HepG2 (cell line): ENCODE data around the gene PLA2G7. TPM values are rescaled to one million over a fixed set of nuclear protein-coding genes. Genes with fewer than 3 reads are reported as not detected.

Experiments used
- ATAC-seq: fragments of 200-7000 bp; cut with Tn5 transposase; 3 replicates; pipeline ENCODE4 v1.9.1; 2020; ENCODE audit warnings: mild to moderate bottlenecking, moderate library complexity
- BruUV-seq: library from RNA; stranded (reverse); fragments of 400-500 nt; replicated peaks from 2 replicates; lab custom pipeline; 2021; lab: Mats Ljungman, UMichigan
- CTCF ChIA-PET: fragments of 300-600 bp; formaldehyde crosslinking; extraction: SDS; loops from one replicate; lab custom pipeline; 2021; ENCODE audit warnings: low total read pairs, inconsistent platforms, low intra/inter-chr PET ratio; lab: Yijun Ruan, JAX
- POLR2A ChIA-PET: fragments of 350-600 bp; sonication (Branson Sonifier 250); formaldehyde crosslinking; loops from one replicate; lab custom pipeline; 2020; ENCODE audit warnings: antibody characterized with exemption, inconsistent platforms; lab: Yijun Ruan, JAX
- DNase-seq: peaks from one replicate; pipeline ENCODE4 v3.0.0-alpha.2; 2015; ENCODE audit warnings: low spot score
- FAIRE-seq: peaks from 3 replicates; lab custom pipeline; 2011; peaks lifted over from hg19 to GRCh38; lab: Jason Lieb, UNC
- H2AFZ ChIP-seq: one replicate; pipeline ENCODE4 v1.6.1; 2011; ENCODE audit warnings: low read length, inconsistent platforms
- H3K27ac ChIP-seq: fragments of 300-600 bp; 3 replicates; pipeline ENCODE4 v1.8.0; 2011; ENCODE audit warnings: mixed run types, mild to moderate bottlenecking, mixed read lengths, low read length, inconsistent platforms; ENCODE audit not compliant: insufficient read depth; ENCODE audit errors: extremely low read length
- H3K27me3 ChIP-seq, 2 experiments: fragments of 200-600 bp in 1 of 2; 2 replicates in 1 of 2; 3 replicates in 1 of 2; pipeline versions ENCODE4 v1.6.0 to v1.8.0; 2011; ENCODE audit warnings: low read length in 2 of 2, mild to moderate bottlenecking in 2 of 2, moderate library complexity in 2 of 2, inconsistent platforms in 1 of 2; ENCODE audit not compliant: insufficient read depth in 2 of 2, control insufficient read depth in 1 of 2
- H3K36me3 ChIP-seq, 2 experiments: fragments of 200-600 bp in 1 of 2; replicated peaks in 1 of 2; 2 replicates in 1 of 2; 3 replicates in 1 of 2; pipeline versions ENCODE4 v1.5.1 to v1.8.0; 2011; ENCODE audit warnings: low read length in 2 of 2, inconsistent platforms in 1 of 2; ENCODE audit not compliant: insufficient read depth in 2 of 2, control insufficient read depth in 1 of 2
- H3K4me1 ChIP-seq: 2 replicates; pipeline ENCODE4 v1.5.1; 2012; ENCODE audit warnings: low read length, inconsistent platforms; ENCODE audit not compliant: insufficient read depth
- H3K4me2 ChIP-seq: 2 replicates; pipeline ENCODE4 v1.6.0; 2011; ENCODE audit warnings: low read depth, low read length, inconsistent platforms
- H3K4me3 ChIP-seq, 3 experiments: fragments of 200-600 bp in 1 of 3; sonication (generic), shearing (Covaris generic) in 1 of 3; replicated peaks in 1 of 3; 2 replicates each; pipeline ENCODE4 v1.5.1; 2011 to 2016; ENCODE audit warnings: low read length in 3 of 3, inconsistent platforms in 2 of 3, low read depth in 2 of 3, mild to moderate bottlenecking in 2 of 3, control low read depth in 1 of 3, mixed read lengths in 1 of 3; ENCODE audit not compliant: insufficient read depth in 1 of 3
- H3K79me2 ChIP-seq: one replicate; pipeline ENCODE4 v1.6.1; 2011; ENCODE audit warnings: low read length, inconsistent platforms; ENCODE audit not compliant: insufficient read depth
- H3K9ac ChIP-seq: 2 replicates; pipeline ENCODE4 v1.6.0; 2011; ENCODE audit warnings: mild to moderate bottlenecking, low read depth, low read length, inconsistent platforms; ENCODE audit not compliant: insufficient read depth
- H3K9me3 ChIP-seq: 2 replicates; pipeline ENCODE4 v1.5.1; 2012; ENCODE audit warnings: mild to moderate bottlenecking, low read length
- H4K20me1 ChIP-seq: 2 replicates; pipeline ENCODE4 v1.6.0; 2011; ENCODE audit warnings: inconsistent platforms, mild to moderate bottlenecking, low read length, moderate library complexity; ENCODE audit not compliant: insufficient read depth
- CEBPB ChIP-seq: IDR thresholded peaks from 2 replicates; pipeline ENCODE4 v1.6.1; 2011; ENCODE audit warnings: low read depth, low read length, improper control_type of control experiment, borderline replicate concordance
- FOXK1 ChIP-seq: sonication (generic); formaldehyde crosslinking; IDR thresholded peaks from 2 replicates; pipeline ENCODE4 v1.4.0; 2020; ENCODE audit warnings: low read depth, missing genetic modification reagents, borderline replicate concordance
- HNRNPK ChIP-seq: fragments of 200-400 bp; formaldehyde crosslinking; IDR thresholded peaks from 2 replicates; pipeline ENCODE4 v1.6.1; 2018; ENCODE audit warnings: low read length, low read depth, moderate library complexity, mild to moderate bottlenecking; ENCODE audit not compliant: poor library complexity, severe bottlenecking
- HOXA7 ChIP-seq: sonication (generic); formaldehyde crosslinking; IDR thresholded peaks from 2 replicates; pipeline ENCODE4 v1.8.1; 2022; ENCODE audit warnings: mild to moderate bottlenecking, missing genetic modification reagents, moderate library complexity
- MAFF ChIP-seq: IDR thresholded peaks from 2 replicates; pipeline ENCODE4 v1.6.1; 2011; ENCODE audit warnings: low read depth, low read length, improper control_type of control experiment
- MED1 ChIP-seq: sonication (generic); formaldehyde crosslinking; IDR thresholded peaks from 2 replicates; pipeline ENCODE4 v1.4.0; 2020; ENCODE audit warnings: missing genetic modification reagents
- RFX1 ChIP-seq: fragments of 450-650 bp; IDR thresholded peaks from 2 replicates; pipeline ENCODE4 v1.6.1; 2017
- RFXAP ChIP-seq: sonication (generic); formaldehyde crosslinking; IDR thresholded peaks from 2 replicates; pipeline ENCODE4 v1.4.0; 2020; ENCODE audit warnings: missing genetic modification reagents, borderline replicate concordance
- RXRB ChIP-seq: IDR thresholded peaks from 2 replicates; pipeline ENCODE4 v1.6.1; 2016; ENCODE audit warnings: borderline replicate concordance, missing genetic modification reagents, missing compliant biosample characterization
- ZNF230 ChIP-seq: sonication (generic); formaldehyde crosslinking; IDR thresholded peaks from 2 replicates; pipeline ENCODE4 v1.4.0; 2020; ENCODE audit warnings: mild to moderate bottlenecking, missing genetic modification reagents
- ZNF432 ChIP-seq: sonication (generic); formaldehyde crosslinking; IDR thresholded peaks from 2 replicates; pipeline ENCODE4 v1.5.0; 2020; ENCODE audit warnings: missing genetic modification reagents, mild to moderate bottlenecking, borderline replicate concordance
- ZNF678 ChIP-seq: sonication (generic); formaldehyde crosslinking; IDR thresholded peaks from 2 replicates; pipeline ENCODE4 v1.4.0; 2020; ENCODE audit warnings: mild to moderate bottlenecking, missing genetic modification reagents
- ZNF781 ChIP-seq: sonication (generic); formaldehyde crosslinking; IDR thresholded peaks from 2 replicates; pipeline ENCODE4 v1.5.1; 2020; ENCODE audit warnings: borderline replicate concordance, mild to moderate bottlenecking, missing genetic modification reagents; ENCODE audit errors: not compliant biosample characterization
- ZNF790 ChIP-seq: sonication (generic); formaldehyde crosslinking; IDR thresholded peaks from 2 replicates; pipeline ENCODE4 v1.8.0; 2022; ENCODE audit warnings: missing genetic modification reagents, mild to moderate bottlenecking, borderline replicate concordance
- WGBS: methylation state at CpG from one replicate; pipeline ENCODE4 v1.1.6; 2017; ENCODE audit warnings: low lambda C conversion rate; 5-methylcytosine and 5-hydroxymethylcytosine counted together
- in situ Hi-C: cut with HindIII; loops from 2 replicates; pipeline ENCODE4 v1.10.0; 2017; ENCODE audit warnings: low pct_unique_long_range_greater_than_20kb; ENCODE audit not compliant: extremely low pct_ligation_motif_present
- intact Hi-C: fragments of 100-400 bp; cut with micrococcal nuclease; formaldehyde crosslinking; loops from one replicate; pipeline ENCODE4 v1.10.0; 2022; ENCODE audit not compliant: unreplicated experiment
- polyA plus RNA-seq, 8 experiments: library from polyadenylated mRNA; depleted of rRNA in 3 of 8; stranded (reverse) in 7 of 8; unstranded in 1 of 8; fragments of >200 nt; fragmentation: Illumina TruSeq in 4 of 8; extraction: Trizol in 4 of 8; gene quantifications; 2 replicates each; pipeline versions ENCODE4 v1.2.1 to v1.2.3, GENCODE V29; 2011 to 2016; ENCODE audit warnings: low read depth in 4 of 8, missing spikeins in 1 of 8, mixed read lengths in 1 of 8; ENCODE audit not compliant: insufficient read depth in 1 of 8
- total RNA-seq, 5 experiments: library from RNA; depleted of rRNA; stranded (reverse); fragments of >200 nt; fragmentation: Illumina TruSeq; extraction: Trizol; gene quantifications; 2 replicates each; pipeline ENCODE4 v1.2.3, GENCODE V29; 2016; ENCODE audit warnings: low read depth in 1 of 5
- TF ChIP-seq, protein P1 (sequence below): fragments of 450-650 bp; IDR thresholded peaks from 2 replicates; pipeline ENCODE4 v1.6.1; 2016
- TF ChIP-seq, protein P2 (sequence below): sonication (generic); formaldehyde crosslinking; IDR thresholded peaks from 2 replicates; pipeline ENCODE4 v1.5.0; 2020; ENCODE audit warnings: missing genetic modification reagents, mild to moderate bottlenecking, borderline replicate concordance
- TF ChIP-seq, protein P3 (sequence below): sonication (generic); formaldehyde crosslinking; IDR thresholded peaks from 2 replicates; pipeline ENCODE4 v1.8.0; 2023; ENCODE audit warnings: mild to moderate bottlenecking, missing genetic modification reagents

PLA2G7 gene
- total and polyA plus RNA-seq, 2 of the 13 experiments (the other 11 are each of a cell fraction or from before 2014, with no cell fraction given) = not detected

- Histone ChIP-seq H4K20me1 (no peaks in the 10 kb centered on the region), H3K4me2 (no peak within 1 kb of the TSS), H3K79me2 (no peaks in the 10 kb centered on the region), H3K9me3 (no peaks in the 10 kb centered on the region), H3K27ac (no peak within 1 kb of the TSS), H3K27me3 (no peaks in the 10 kb centered on the region), H3K4me1 (no peaks in the 10 kb centered on the region), H3K36me3 (no peaks in the 10 kb centered on the region), H2AFZ (no peak within 1 kb of the TSS), H3K4me3 (no peak within 1 kb of the TSS), H3K9ac (no peak within 1 kb of the TSS)
- DNase-seq (no peak), ATAC-seq (no peak), FAIRE-seq (no peak)
- ChIA-PET POLR2A (no interaction called here), CTCF (no interaction called here)
- WGBS = 20% methylated on average over 1 of the region's 1 CpG
- TF ChIP-seq FOXK1 (CRISPR knock-in tag) = no peak
- no peak for TF ChIP-seq MAFF
- no peak for TF ChIP-seq ZNF432 (CRISPR knock-in tag)
- in situ Hi-C loops = no loop called here
- BruUV-seq = no TSS peak
- intact Hi-C loops = no loop called here
Measured at GRCh38 chr6:46746696-46747095, 11.5 kb upstream of the PLA2G7 start, which contains the start of gene ANKRD66. TSS of gene ANKRD66 (plus strand) at chr6:46746933. CDS start at chr6:46751949, 5,016 bp downstream.

- WGBS = 0% methylated on average over 2 of the region's 2 CpGs
- DNase-seq (no peak), ATAC-seq (no peak), FAIRE-seq (no peak)
- in situ Hi-C loops (no loop called here), intact Hi-C loops (no loop called here)
- no TSS peak for BruUV-seq
- ChIA-PET POLR2A (no interaction called here), CTCF (no interaction called here)
- H3K9me3 ChIP-seq = no peaks in the 10 kb centered on the region
- H2AFZ ChIP-seq = no peak overlapping the region
- no peaks in the 10 kb centered on the region for H3K27me3 ChIP-seq
- H3K79me2 ChIP-seq = no peaks in the 10 kb centered on the region
- H3K36me3 ChIP-seq = no peaks in the 10 kb centered on the region
- H3K4me2 ChIP-seq = no peak overlapping the region
- no peak overlapping the region for H3K9ac ChIP-seq
- no peak overlapping the region for H3K27ac ChIP-seq
- H3K4me3 ChIP-seq = no peak overlapping the region
- no peaks in the 10 kb centered on the region for H4K20me1 ChIP-seq
- H3K4me1 ChIP-seq = no peaks in the 10 kb centered on the region
- no peak for TF ChIP-seq CEBPB
- TF ChIP-seq MED1 = no peak
- TF ChIP-seq, protein P1, sequence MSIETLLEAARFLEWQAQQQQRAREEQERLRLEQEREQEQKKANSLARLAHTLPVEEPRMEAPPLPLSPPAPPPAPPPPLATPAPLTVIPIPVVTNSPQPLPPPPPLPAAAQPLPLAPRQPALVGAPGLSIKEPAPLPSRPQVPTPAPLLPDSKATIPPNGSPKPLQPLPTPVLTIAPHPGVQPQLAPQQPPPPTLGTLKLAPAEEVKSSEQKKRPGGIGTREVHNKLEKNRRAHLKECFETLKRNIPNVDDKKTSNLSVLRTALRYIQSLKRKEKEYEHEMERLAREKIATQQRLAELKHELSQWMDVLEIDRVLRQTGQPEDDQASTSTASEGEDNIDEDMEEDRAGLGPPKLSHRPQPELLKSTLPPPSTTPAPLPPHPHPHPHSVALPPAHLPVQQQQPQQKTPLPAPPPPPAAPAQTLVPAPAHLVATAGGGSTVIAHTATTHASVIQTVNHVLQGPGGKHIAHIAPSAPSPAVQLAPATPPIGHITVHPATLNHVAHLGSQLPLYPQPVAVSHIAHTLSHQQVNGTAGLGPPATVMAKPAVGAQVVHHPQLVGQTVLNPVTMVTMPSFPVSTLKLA = no peak
- TF ChIP-seq ZNF230 (CRISPR knock-in tag) = no peak
- TF ChIP-seq, protein P2, sequence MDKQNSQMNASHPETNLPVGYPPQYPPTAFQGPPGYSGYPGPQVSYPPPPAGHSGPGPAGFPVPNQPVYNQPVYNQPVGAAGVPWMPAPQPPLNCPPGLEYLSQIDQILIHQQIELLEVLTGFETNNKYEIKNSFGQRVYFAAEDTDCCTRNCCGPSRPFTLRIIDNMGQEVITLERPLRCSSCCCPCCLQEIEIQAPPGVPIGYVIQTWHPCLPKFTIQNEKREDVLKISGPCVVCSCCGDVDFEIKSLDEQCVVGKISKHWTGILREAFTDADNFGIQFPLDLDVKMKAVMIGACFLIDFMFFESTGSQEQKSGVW (CRISPR knock-in tag) = no peak
- no peak for TF ChIP-seq ZNF678
- no peak for TF ChIP-seq RFXAP (CRISPR knock-in tag)
- TF ChIP-seq HOXA7 = no peak
- TF ChIP-seq ZNF790 (CRISPR knock-in tag) = no peak
- TF ChIP-seq HNRNPK = no peak
- TF ChIP-seq, protein P3, sequence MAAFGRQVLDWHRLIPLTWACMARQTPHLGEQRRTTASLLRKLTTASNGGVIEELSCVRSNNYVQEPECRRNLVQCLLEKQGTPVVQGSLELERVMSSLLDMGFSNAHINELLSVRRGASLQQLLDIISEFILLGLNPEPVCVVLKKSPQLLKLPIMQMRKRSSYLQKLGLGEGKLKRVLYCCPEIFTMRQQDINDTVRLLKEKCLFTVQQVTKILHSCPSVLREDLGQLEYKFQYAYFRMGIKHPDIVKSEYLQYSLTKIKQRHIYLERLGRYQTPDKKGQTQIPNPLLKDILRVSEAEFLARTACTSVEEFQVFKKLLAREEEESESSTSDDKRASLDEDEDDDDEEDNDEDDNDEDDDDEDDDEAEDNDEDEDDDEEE (CRISPR knock-in tag) = no peak
- no peak for TF ChIP-seq RFX1
- no peak for TF ChIP-seq RXRB (CRISPR knock-in tag)
- no peak for TF ChIP-seq FOXK1 (CRISPR knock-in tag)
- TF ChIP-seq ZNF781 (CRISPR knock-in tag) = no peak
Measured at GRCh38 chr6:46745973-46746372, 10.8 kb upstream of the PLA2G7 start.
